ENCODE results near the gene CD46. TPM values are rescaled to one million over a fixed set of nuclear protein-coding genes. Genes with fewer than 3 reads are reported as not detected.
A peak's percentile ranks its signal among the peaks of the same experiment; 100 is the strongest.

The CD46 gene
- total RNA-seq, 1 donor, result 92.3 TPM

DNA sequence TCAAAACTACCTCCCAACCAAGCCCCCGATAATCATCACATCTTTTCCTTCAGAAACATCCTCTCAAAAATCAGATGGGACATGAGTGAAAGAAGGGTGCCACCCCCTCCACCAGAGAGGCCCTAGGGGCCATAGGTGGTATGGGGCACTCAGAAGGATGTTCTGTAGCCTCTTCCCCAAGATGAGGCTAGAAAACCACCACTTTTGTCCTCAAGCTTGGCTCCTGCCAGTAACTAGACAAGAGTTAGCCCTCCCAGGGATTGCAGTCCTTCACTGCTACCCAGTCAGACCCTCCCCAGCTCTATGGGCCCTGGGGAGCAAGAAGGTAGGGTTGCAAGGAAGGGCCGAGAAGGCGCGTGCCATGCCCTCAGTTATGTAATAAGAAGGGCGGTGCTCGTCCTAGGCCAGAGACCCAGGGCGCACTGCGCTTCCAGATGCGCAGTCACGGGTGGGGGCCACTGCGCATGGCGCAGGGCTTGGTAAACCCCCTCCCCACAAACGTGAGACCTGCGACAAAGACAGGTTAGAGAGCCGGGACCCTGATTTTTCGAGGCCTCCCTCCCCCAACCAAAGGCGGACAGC, 69.7 kb downstream of the CD46 start:
- DNase-seq (ENCODE audit: low read depth), result no peak
- TF ChIP-seq, protein P1, sequence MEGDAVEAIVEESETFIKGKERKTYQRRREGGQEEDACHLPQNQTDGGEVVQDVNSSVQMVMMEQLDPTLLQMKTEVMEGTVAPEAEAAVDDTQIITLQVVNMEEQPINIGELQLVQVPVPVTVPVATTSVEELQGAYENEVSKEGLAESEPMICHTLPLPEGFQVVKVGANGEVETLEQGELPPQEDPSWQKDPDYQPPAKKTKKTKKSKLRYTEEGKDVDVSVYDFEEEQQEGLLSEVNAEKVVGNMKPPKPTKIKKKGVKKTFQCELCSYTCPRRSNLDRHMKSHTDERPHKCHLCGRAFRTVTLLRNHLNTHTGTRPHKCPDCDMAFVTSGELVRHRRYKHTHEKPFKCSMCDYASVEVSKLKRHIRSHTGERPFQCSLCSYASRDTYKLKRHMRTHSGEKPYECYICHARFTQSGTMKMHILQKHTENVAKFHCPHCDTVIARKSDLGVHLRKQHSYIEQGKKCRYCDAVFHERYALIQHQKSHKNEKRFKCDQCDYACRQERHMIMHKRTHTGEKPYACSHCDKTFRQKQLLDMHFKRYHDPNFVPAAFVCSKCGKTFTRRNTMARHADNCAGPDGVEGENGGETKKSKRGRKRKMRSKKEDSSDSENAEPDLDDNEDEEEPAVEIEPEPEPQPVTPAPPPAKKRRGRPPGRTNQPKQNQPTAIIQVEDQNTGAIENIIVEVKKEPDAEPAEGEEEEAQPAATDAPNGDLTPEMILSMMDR (IDR thresholded peaks at IDR 0.05; ENCODE audit: insufficient read depth, low read length), result no peak
- H3K4me3 ChIP-seq (ENCODE audit: low read depth, low read length), result no peak overlapping the region

- no peak for DNase-seq (ENCODE audit: low read depth)
- peak overlapping the region; percentile 70 for H3K4me3 ChIP-seq (ENCODE audit: low read depth, low read length)
- TF ChIP-seq, protein P1 (IDR thresholded peaks at IDR 0.05; ENCODE audit: insufficient read depth, low read length), result no peak
Observed at GRCh38 chr1:207822124-207822601, 70.3 kb downstream of the CD46 start.

- peak overlapping the region; percentile 70 for H3K4me3 ChIP-seq (ENCODE audit: low read depth, low read length)
- peak; percentile 74 for DNase-seq (ENCODE audit: low read depth)
- TF ChIP-seq, protein P1 (IDR thresholded peaks at IDR 0.05; ENCODE audit: insufficient read depth, low read length), result no peak
Observed at GRCh38 chr1:207822602-207823451, 71.0 kb downstream of the CD46 start.

GRCh38 chr1:207823531-207823879, 71.7 kb downstream of the CD46 start:
- TF ChIP-seq, protein P1 (IDR thresholded peaks at IDR 0.05; ENCODE audit: insufficient read depth, low read length), result no peak
- DNase-seq (ENCODE audit: low read depth), result no peak
- peak overlapping the region; percentile 70 for H3K4me3 ChIP-seq (ENCODE audit: low read depth, low read length)

GRCh38 chr1:207823880-207824566, 72.2 kb downstream of the CD46 start:
- TF ChIP-seq, protein P1 (IDR thresholded peaks at IDR 0.05; ENCODE audit: insufficient read depth, low read length), result peak; percentile 82
- peak overlapping the region; percentile 70 for H3K4me3 ChIP-seq (ENCODE audit: low read depth, low read length)
- DNase-seq (ENCODE audit: low read depth), result peak; percentile 98

GRCh38 chr1:207824691-207825408, 73.0 kb downstream of the CD46 start:
- TF ChIP-seq, protein P1 (IDR thresholded peaks at IDR 0.05; ENCODE audit: insufficient read depth, low read length), result no peak
- no peak for DNase-seq (ENCODE audit: low read depth)
- H3K4me3 ChIP-seq (ENCODE audit: low read depth, low read length), result no peak overlapping the region

All from fibroblast of the aortic adventitia (primary cell).